Renal cortical epithelial cell (primary cell): ENCODE measurements around the gene ZCCHC17. TPM values are rescaled to one million over a fixed set of nuclear protein-coding genes. Genes with fewer than 3 reads are reported as not detected.
"Not testable (repeated sequence)": the region's sequence is repeated elsewhere in the genome, so short reads cannot be mapped to it uniquely, and the experiment has no call there.

ENCODE experiments used
- DNase-seq: peaks from one replicate; pipeline ENCODE4 v3.0.0-alpha.2; 2011; ENCODE audit warnings: low read depth
- total RNA-seq: library from RNA; depleted of rRNA; stranded (reverse); fragments of >200 nt; gene quantifications from 2 replicates; pipeline ENCODE4 v1.2.3, GENCODE V29; 2014

Gene ZCCHC17
- 50.9 and 68.8 TPM in 2 replicates for total RNA-seq

DNA sequence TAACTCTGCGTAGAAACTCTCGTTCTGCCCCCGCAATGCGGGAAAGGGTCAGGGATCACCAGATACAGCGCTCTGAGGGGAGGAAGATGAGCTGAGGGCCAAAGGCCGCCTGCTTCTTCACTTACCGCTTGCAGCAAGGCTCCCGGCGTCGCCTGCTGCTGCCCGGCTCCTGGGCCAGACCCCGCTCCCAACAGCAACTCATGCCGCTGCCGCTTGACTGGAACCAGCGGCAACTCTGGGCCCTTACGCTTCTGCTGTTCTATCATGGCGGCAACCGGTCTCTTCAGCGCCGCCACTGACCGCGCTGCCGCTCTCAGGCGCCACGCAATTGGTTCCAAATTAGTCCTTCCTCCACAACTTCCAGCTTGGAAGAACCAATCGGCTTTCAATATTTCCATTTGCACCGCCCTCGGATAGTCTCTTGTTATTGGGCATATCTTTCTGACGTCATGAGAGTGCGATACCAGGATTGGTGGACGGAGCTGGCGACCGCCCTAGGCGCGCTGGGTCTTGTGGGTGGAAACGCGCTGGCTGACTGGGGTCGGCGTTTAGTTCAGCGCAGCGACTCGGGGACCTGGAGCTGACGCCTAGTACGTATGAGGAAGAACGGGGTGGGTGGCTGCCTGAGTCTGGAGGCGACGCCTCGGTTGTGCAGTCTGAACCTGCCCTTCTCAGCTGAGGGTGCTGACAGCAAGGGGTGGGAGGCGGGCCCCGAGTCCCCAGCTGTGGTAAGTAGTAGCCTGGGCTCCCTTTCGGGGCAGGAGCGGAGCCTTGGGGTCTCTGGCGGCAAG, at the start of gene ZCCHC17, which contains the start of gene SNRNP40:
TSS of gene ZCCHC17 (plus strand) at position 547 of the 791 bp plus-strand sequence. CDS start 13,067 bp downstream, outside the sequence.
TSS of gene SNRNP40 (minus strand) at position 303 of the 791 bp plus-strand sequence. CDS start at position 266, 37 bp downstream.
- DNase-seq = peak; percentile 99

DNA sequence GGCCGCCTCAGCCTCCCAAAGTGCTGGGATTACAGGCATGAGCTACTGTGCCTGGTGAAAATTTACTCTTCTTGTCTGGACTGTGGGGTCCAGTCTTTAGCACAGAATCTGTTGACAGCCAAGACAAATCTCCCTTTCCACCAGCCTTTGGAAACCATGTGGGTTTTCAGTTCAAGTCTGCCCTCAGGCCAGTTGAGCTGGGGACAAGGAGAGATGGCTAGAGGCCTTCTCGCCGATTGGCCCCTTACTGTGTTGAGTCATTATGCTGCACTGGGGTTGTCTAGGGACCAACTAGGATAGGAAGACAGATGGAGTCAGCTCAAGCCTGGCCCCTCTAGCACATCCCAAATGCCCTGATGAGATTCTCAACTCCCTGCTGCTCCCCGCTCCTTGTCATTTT, 48.6 kb upstream of the ZCCHC17 start:
- DNase-seq = no peak

DNA sequence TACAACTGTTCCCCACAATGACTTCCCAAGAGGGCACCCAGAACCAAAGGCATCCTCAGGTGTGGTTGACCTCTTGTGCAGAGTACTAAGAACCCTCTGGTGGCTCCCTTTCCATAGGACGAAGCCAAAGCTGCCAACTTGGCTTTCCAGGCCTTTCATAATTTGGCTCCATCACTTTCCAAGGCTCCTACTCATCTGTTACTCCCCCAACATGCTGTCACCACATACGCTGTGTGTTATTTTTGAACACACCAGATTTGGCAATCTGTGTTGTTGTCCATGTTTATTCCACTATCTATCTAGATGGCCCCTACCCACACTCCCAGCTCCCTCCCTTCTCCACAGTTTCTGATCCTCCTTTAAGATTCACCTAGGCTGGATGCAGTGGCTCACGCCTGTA, 47.0 kb upstream of the ZCCHC17 start:
- DNase-seq = no peak

DNA sequence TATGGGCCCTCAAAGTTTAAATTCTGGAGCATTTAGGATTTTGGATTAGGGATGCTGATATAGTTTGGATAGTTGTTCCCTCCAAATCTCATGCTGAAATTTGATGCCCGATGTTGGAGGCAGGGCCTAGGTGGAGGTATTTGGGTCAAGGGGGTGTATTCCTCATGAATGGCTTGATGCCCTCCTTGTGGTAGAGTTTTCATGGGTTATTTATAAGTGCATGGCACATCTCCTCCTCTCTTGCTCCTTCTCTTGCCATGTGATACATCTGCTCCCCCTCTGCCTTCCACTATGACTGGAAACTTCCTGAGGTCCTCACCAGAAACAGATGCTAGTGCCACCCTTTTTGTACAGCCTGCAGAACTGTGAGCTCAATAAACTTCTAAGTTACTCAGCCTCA, 39.6 kb upstream of the ZCCHC17 start:
- DNase-seq = no peak

DNA sequence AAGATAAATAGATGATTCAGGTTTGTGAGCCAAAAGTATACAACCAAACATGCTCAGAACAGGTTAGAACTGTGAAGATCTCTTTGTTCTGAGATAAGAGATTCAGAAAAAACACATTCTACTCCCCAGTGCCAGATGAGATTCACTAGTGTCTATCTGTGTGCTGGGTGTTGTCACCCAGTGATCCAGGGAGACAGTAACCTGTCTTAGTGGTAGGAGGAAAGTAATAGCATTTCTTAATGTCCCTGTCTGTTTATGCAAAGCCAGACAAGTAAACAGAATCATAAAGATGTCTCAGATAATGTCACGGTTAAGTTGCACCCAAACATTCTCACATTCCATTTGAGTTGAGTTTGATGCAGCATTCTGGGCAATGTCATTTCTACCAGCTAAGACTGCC, 38.3 kb upstream of the ZCCHC17 start:
- no peak for DNase-seq

DNA sequence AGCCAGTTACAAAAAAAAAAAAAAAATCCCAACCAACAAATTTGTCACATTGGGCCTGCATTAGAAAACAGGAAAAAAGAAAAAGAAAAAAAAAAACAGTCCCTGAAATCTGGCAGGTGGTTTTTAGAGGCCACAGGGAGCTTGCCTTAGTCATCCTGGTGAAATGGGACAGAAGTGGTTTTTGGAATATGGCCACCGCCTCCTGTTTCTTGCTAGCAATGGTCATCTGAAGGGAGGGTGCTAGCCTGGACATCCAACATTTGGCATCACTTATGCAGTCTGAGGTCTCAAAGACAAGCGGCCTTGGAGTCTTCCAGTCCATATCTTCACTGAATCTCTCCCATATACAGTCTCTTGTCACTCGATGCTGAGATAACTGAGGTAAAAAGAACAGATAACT, 37.1 kb upstream of the ZCCHC17 start:
- DNase-seq = no peak

- no peak for DNase-seq
These were observed 34.9 kb upstream of the ZCCHC17 start for GRCh38 chr1:31261916-31262315.

DNA sequence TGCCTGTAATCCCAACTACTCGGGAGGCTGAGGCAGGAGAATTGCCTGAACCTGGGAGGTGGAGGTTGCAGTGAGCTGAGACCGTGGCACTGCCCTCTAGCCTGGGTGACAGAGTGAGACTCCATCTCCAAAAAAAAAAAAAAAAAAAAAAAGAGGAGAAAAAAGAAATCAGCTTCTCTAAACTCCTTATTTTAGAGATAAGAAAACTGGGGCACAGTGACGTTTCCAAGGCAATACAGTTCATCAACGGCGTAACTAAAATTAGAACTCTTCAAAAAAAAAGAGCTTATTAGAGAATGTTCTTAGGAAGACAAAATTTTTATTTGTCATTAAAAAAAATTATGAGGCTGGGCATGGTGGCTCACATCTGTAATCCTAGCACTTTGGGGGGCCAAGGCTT, 34.4 kb upstream of the ZCCHC17 start:
- DNase-seq = not testable (repeated sequence)

DNA sequence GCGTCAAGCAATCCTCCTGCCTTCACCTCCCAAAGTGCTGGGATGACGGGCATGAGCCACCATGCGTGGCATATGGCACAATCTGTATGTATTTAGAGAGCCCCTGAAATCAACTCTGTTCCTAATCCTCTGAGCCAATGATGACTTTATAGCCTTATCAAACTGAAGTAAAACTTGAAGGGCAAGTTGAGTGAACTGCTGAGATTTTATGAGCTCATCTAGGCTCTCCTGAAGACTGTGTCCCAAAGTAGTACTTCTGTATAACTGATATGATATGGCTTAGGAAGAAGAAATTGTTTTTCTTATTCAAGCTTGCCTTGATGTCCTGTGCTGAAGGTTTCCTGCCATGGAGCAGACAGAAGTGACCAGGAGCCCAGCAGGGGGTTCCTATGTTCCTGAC, 33.4 kb upstream of the ZCCHC17 start:
- DNase-seq = no peak

DNA sequence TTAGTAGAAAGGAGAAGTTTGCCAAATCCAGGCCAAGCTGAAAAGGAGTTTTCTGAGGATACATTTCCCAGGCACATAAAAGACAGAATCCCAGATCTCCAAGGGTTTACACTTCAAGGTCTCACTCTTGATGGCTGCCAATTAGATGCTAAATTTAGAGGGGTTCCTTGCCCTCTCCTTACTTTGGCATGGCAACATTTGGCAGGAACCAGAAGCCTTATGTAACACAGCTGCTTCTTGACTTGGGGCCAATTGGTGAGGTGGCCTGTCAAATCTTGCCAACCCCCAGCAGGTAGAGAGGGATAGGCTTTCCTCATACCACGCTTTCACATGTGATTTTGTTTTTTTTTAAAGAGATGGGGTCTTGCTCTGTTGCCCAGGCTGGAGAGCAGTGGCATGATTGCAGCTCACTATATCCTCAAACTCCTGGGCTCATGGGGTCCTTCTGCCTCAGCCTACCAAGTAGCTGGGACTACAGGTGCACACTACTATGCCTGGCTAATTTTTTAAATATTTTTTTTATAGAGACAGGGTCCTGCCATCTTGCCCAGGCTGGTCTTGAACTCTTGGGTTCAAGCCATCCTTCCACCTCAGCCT, 31.9 kb upstream of the ZCCHC17 start:
- no peak for DNase-seq

DNA sequence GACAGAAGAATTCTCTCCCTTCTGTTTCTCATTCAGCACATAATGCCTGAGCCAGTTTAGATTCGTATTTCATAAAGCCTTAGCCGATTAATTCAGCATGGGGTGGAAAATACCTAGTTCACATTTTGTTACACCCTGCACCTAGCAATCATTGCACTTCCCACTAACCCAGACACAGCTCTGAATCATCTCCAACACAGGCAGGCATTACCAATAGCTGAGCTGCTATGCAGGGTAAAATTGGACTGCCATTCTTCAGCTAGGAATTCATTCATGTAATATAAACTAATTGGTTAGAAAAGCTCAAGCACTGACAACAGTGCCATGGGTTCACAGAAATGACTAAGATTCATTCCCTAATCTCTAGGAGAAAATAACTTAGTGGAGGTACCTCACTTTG, 30.3 kb upstream of the ZCCHC17 start:
- DNase-seq = peak; percentile 6

DNA sequence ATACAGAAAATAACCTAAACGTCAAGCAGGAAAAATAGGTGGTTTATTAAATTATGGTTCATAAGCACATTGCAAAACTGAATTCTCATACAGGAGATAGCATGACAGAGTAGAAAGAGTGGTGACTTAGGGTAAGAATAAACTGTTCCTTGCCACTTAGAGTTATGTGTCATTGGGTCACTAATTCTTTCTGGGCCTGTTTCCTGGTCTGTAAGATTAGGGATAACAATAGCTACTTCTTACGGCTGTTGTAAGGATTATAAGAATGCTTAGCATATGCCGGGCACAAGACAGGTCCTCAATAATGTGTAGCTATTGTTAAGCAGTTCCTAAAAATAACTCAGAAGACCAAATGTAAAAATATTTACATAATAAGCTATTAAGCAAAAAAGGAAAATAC, 24.5 kb upstream of the ZCCHC17 start:
- DNase-seq = no peak

GRCh38 chr1:31273619-31274018, 23.2 kb upstream of the ZCCHC17 start:
- no peak for DNase-seq

GRCh38 chr1:31282426-31282825, 14.4 kb upstream of the ZCCHC17 start:
- DNase-seq = not testable (repeated sequence)

DNA sequence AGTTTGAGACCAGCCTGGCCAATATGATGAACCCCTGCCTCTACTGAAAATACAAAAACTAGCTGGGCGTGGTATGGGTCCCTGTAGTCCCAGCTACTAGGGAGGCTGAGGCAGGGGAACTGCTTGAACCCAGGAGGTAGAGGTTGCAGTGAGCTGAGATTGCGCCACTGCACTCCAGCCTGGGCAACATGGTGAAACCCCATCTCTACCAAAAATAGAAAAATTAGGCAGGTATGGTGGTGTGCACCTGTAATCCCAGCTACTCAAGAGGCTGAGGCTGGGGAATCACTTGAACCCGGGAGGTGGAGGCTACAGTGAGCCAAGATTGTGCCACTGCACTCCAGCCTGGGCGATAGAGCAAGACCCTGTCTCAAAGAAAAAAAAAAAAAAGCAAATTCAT, 9.0 kb upstream of the ZCCHC17 start:
- DNase-seq = not testable (repeated sequence)

- no peak for DNase-seq
These were observed 7.8 kb upstream of the ZCCHC17 start for GRCh38 chr1:31289021-31289420.

DNA sequence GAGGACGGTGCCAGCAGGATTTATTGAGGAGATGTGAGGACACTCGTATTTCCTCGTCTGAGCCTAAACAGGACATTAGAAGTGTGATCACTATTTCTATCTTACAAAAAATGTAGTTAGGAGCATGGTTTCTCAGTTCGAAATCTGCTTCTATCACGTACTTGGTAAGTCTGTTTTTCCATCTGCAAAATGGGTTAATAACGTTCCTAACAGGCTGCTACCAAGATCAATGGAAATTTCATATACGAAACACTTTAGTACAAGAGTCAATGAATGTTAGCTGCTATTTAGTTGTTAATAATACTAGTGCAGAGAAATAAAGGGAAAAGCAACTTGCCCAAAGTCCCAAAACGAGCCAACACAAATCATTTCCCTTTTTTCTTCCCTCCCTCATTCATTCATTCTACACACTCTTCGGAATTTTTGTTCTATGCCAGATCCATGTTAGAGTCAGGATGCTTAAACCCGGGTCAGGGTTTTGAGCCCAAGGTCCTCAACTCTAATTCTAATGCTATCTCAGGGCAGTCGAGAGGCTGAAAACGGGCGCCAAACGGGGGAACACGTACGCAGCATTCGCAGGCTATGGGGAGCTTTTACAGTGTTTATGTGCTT, 852 bp upstream of the ZCCHC17 start:
- DNase-seq = no peak

- DNase-seq = peak; percentile 57
These were observed 730 bp downstream of the ZCCHC17 start for GRCh38 chr1:31297277-31298247.

DNA sequence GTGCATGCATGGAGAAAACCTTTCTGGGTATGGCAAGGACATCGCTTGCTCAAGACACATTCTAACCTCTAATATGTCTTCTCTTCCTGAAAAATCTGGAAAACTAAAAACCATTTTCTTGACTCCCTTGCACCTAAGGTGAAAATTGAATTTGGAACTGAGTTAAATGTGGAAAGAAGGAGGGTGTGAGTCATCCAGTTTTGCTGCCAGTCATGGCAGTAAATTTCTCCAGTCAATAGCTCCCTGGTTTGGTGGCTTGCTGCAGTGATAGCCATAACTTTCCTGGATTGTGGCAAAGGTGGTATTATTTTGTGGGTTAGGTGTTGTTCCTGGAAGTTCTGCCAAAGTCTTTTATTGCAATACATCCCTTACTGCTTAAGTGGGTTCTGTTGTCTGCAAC, 2.5 kb downstream of the ZCCHC17 start:
- DNase-seq = peak; percentile 60

DNA sequence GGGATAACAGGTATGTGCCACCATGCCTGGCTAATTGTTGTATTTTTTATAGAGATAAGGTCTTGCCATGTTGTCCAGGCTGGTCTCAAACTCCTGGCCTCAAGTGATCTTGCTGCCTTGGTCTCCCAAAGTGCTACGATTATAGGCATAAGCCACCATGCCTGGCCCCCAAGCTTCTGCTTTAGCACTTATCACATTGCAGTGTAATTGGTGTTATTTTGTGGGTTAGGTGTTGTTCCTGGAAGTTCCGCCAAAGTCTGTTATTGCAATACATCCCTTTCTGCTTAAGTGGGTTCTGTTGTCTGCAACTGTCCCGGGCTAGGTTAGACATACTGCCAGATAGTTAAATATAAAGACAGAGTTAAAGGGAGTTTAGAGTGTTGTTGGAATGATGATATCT, 3.4 kb downstream of the ZCCHC17 start:
- DNase-seq = no peak

GRCh38 chr1:31302709-31303441, 6.0 kb downstream of the ZCCHC17 start:
- DNase-seq = no peak
